Osteoblast (primary cell): ENCODE measurements around the gene KASH5. TPM values are rescaled to one million over a fixed set of nuclear protein-coding genes. Genes with fewer than 3 reads are reported as not detected.

ENCODE experiments used
- DNase-seq: peaks from one replicate; pipeline ENCODE4 v3.0.0; 2011; ENCODE audit warnings: low spot score, mixed read lengths; ENCODE audit not compliant: insufficient read length; ENCODE audit errors: missing footprints
- H2AFZ ChIP-seq: 2 replicates; pipeline ENCODE4 v1.6.0; 2011; ENCODE audit warnings: mild to moderate bottlenecking, low read length
- H3K27ac ChIP-seq: 2 replicates; pipeline ENCODE4 v1.5.1; 2011; ENCODE audit warnings: mild to moderate bottlenecking, low read depth, low read length, moderate library complexity
- H3K27me3 ChIP-seq: 2 replicates; pipeline ENCODE4 v1.6.0; 2012; ENCODE audit warnings: mild to moderate bottlenecking, control low read depth, inconsistent platforms, low read length, moderate library complexity; ENCODE audit not compliant: insufficient read depth
- H3K36me3 ChIP-seq: 2 replicates; pipeline ENCODE4 v1.5.1; 2011; ENCODE audit warnings: mild to moderate bottlenecking, low read length, control low read depth, moderate library complexity; ENCODE audit not compliant: insufficient read depth
- H3K4me1 ChIP-seq: 2 replicates; pipeline ENCODE4 v1.5.1; 2011; ENCODE audit warnings: mild to moderate bottlenecking, low read length, control low read depth, moderate library complexity; ENCODE audit not compliant: insufficient read depth
- H3K4me2 ChIP-seq: 2 replicates; pipeline ENCODE4 v1.6.0; 2011; ENCODE audit warnings: mild to moderate bottlenecking, low read length; ENCODE audit not compliant: insufficient read depth
- H3K4me3 ChIP-seq: fragments of 200-600 bp; sonication (generic); 3 replicates; pipeline ENCODE4 v1.5.1; 2012; ENCODE audit warnings: mild to moderate bottlenecking, low read length, inconsistent platforms; ENCODE audit not compliant: insufficient read depth
- H3K79me2 ChIP-seq: 2 replicates; pipeline ENCODE4 v1.6.0; 2012; ENCODE audit warnings: mild to moderate bottlenecking, low read length, control low read depth, inconsistent platforms; ENCODE audit not compliant: insufficient read depth
- H3K9me3 ChIP-seq: 2 replicates; pipeline ENCODE4 v1.5.1; 2011; ENCODE audit warnings: low read depth, low read length, control low read depth
- H4K20me1 ChIP-seq: 2 replicates; pipeline ENCODE4 v1.6.0; 2012; ENCODE audit warnings: mild to moderate bottlenecking, low read length, control low read depth; ENCODE audit not compliant: insufficient read depth
- total RNA-seq: library from RNA; depleted of rRNA; stranded (reverse); fragments of >200 nt; gene quantifications from 2 replicates; pipeline ENCODE4 v1.2.3, GENCODE V29; 2012
- TF ChIP-seq, protein P1 (sequence below): IDR thresholded peaks from 2 replicates; pipeline ENCODE4 v1.5.1; 2011; ENCODE audit warnings: mild to moderate bottlenecking, low read depth, low read length, moderate library complexity; ENCODE audit errors: extremely low read depth

Gene KASH5
- total RNA-seq, 1 donor = not detected

DNA sequence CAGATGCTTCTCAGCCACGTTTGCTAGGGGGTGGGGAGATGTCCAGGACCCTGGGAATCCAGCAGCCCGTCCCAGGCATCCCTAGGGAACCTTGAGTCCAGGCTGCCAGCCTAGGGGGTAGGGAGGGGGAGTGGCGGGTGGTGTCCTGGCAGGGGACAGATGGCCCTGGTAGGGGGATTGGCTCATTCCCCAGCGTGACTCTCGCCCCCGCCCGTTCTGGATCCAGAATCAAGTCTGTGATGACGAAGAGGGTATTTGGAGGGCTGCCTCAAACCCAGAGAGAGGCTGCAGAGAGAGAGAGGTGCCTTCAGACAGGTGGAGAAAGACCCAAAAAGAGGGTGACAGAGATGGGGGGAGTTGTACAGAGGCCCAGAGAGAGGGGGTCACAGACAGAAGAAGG lies 49.2 kb downstream of the KASH5 start:
- H3K4me3 ChIP-seq = no peak overlapping the region
- peaks cover 74% of the 10 kb centered on the region for H3K27me3 ChIP-seq
- no peaks in the 10 kb centered on the region for H3K9me3 ChIP-seq
- H3K27ac ChIP-seq = no peak overlapping the region
- no peaks in the 10 kb centered on the region for H3K79me2 ChIP-seq
- peak; percentile 83 for DNase-seq
- peaks cover 8% of the 10 kb centered on the region for H3K4me1 ChIP-seq
- no peak overlapping the region for H3K4me2 ChIP-seq
- H3K36me3 ChIP-seq = no peaks in the 10 kb centered on the region
- no peaks in the 10 kb centered on the region for H4K20me1 ChIP-seq
- TF ChIP-seq, protein P1, sequence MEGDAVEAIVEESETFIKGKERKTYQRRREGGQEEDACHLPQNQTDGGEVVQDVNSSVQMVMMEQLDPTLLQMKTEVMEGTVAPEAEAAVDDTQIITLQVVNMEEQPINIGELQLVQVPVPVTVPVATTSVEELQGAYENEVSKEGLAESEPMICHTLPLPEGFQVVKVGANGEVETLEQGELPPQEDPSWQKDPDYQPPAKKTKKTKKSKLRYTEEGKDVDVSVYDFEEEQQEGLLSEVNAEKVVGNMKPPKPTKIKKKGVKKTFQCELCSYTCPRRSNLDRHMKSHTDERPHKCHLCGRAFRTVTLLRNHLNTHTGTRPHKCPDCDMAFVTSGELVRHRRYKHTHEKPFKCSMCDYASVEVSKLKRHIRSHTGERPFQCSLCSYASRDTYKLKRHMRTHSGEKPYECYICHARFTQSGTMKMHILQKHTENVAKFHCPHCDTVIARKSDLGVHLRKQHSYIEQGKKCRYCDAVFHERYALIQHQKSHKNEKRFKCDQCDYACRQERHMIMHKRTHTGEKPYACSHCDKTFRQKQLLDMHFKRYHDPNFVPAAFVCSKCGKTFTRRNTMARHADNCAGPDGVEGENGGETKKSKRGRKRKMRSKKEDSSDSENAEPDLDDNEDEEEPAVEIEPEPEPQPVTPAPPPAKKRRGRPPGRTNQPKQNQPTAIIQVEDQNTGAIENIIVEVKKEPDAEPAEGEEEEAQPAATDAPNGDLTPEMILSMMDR = no peak
- H2AFZ ChIP-seq = no peak overlapping the region

DNA sequence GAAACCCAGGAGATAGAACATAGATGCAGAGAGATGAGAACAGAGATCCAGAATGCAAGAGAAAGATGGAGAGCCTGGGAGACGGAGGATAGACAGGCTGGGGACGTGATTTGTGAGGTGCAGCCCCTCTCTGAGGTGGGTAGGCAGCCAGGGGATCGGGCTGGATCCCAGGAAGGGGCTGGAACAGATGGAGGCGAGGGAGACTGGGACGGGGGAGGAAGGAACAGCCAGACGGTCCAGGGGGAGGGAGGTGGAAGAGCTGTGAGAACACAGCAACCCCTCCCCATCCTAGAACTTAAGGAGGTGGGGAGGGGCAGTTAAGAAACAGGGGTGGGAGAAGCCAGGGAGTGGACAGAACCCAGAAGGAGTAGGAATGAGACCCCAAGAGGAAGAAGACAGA lies 50.2 kb downstream of the KASH5 start:
- TF ChIP-seq, protein P1 = no peak
- peaks cover 10% of the 10 kb centered on the region for H3K4me1 ChIP-seq
- DNase-seq = no peak

DNA sequence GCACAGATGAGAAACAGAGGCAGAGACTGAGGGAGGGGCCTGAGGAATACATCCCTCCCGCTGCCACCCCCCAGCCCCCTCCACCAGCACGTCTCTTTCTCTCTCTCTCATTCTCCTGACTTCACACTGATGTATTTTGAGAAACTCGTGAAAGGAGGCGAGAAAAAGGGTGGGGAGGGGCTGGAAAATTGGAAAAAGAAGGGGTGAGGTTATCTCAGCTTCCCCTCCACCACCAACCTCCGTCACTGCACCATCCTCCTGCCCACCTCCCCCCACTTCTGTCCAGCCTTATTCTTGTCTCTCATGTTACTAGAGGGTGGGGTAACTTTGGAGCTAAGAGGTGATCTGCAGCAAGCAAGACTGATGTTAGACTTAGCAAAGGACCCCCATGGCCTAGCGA lies 51.8 kb downstream of the KASH5 start:
- Histone ChIP-seq H3K4me3 (no peak overlapping the region), H4K20me1 (no peaks in the 10 kb centered on the region), H3K79me2 (no peaks in the 10 kb centered on the region), H3K4me1 (peaks cover 10% of the 10 kb centered on the region), H2AFZ (no peak overlapping the region), H3K9me3 (no peaks in the 10 kb centered on the region), H3K27me3 (peaks cover 63% of the 10 kb centered on the region), H3K36me3 (no peaks in the 10 kb centered on the region), H3K4me2 (no peak overlapping the region), H3K27ac (no peak overlapping the region)
- peak; percentile 83 for DNase-seq
- TF ChIP-seq, protein P1 = no peak

More for the DNA sequence above, 50.2 kb downstream of the KASH5 start:
- Histone ChIP-seq H3K4me2 (no peak overlapping the region), H3K27me3 (peaks cover 66% of the 10 kb centered on the region), H2AFZ (no peak overlapping the region), H4K20me1 (no peaks in the 10 kb centered on the region), H3K36me3 (no peaks in the 10 kb centered on the region), H3K79me2 (no peaks in the 10 kb centered on the region), H3K4me3 (no peak overlapping the region), H3K27ac (no peak overlapping the region), H3K9me3 (no peaks in the 10 kb centered on the region)

DNA sequence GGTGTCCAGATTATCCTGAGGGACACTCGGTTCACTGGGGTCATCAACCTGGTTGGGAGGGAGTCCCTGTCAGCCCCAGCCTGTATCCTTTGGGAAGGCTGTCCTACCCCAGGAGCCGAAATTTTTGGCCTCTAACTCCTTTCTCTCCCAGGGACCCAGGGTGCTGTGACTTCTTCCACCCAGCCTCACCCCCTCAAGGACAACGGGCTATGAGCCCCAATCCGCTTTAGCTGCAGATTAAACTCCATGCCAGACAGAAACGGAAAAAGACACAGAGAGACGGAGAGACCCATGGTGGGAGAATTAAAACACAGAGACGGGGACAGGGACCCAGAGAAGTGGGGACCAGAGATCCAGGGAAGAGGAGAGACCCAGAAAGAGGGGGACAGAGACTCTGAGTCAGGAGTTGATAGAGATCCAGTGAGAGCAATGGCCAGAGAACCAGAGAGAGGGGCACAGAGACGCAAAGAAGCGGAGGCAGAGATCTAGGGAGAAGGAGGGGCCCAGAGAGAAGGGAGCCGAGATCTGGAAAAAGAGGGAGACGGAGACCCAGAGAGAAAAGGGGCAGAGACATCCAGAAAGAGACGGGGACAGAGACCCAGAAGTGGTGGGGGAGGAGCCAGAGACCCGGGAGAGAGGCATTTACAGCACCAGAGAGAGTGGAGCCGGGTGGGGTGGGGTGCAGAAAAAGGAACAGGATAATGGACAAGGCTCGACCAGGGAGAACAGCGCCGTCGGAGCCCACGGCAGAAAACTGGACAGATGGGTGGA lies 52.6 kb downstream of the KASH5 start:
- Histone ChIP-seq H3K4me2 (no peak overlapping the region), H3K9me3 (no peaks in the 10 kb centered on the region), H3K27me3 (peaks cover 63% of the 10 kb centered on the region), H3K27ac (no peak overlapping the region), H3K79me2 (no peaks in the 10 kb centered on the region), H3K36me3 (no peaks in the 10 kb centered on the region), H2AFZ (no peak overlapping the region), H3K4me3 (no peak overlapping the region), H4K20me1 (no peaks in the 10 kb centered on the region), H3K4me1 (peaks cover 10% of the 10 kb centered on the region)
- DNase-seq = peak; percentile 88
- TF ChIP-seq, protein P1 = no peak
